ENCODE results near the gene WDR90. TPM values are rescaled to one million over a fixed set of nuclear protein-coding genes. Genes with fewer than 3 reads are reported as not detected.

WDR90 gene
- total and polyA plus RNA-seq, 3 experiments from 2014 or later, result 1.4 to 78.4 (median 69.6) TPM

DNA sequence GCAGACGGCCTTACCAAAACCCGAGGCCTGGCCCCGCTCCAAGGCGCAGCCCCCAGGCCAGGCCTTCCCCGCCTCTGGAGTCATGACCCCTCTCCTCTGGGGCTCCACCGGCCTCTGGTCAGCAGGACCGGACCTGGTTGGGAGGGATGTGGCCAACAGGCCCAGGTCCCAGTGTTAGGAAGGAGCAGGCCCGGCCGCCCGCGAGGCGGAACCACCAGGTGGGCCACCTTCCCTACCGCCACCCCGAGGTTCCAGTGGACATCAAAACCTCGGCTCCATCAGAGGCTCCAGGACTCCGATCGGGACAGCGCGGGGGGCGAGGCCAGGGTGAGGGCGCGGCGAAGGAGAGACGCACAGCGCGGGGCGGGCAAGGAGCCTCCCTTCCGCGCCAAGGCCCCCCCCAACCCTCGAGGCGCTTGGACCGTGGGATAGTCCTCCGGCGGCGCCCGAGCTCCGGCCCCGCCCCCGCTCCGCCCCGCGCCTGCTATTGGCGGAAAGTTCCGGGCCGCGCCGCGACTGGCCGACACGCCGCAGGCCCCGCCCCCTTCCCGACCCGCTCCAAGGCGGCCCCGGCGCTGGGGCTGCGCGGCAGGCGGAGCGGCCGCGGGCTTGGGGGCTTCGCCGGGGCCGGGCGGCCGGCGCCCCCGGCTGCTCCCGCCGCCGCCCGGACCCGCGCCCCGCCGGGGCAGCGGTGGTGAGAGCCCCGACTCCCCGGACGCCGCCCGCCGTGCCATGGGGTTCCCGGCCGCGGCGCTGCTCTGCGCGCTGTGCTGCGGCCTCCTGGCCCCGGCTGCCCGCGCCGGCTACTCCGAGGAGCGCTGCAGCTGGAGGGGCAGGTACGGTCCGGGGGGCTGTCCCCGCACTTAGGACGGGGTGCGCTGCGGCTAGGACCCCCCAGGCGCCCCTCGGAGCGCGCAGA is 65.7 kb downstream of the WDR90 start, which contains the start of gene METRN:
Gene METRN (plus strand): TSS at position 561 of the 919 bp plus-strand sequence. CDS start 172 bp downstream, at position 733.
- Histone ChIP-seq H3K9me3 (ENCODE audit: low read length) (no peaks in the 10 kb centered on the region), H3K4me3 (ENCODE audit: low read length) (no peak within 1 kb of the TSS), H3K27ac (ENCODE audit: low read depth, low read length) (no peak within 1 kb of the TSS), H3K4me1 (ENCODE audit: insufficient read depth, low read length) (peaks cover 14% of the 10 kb centered on the region), H3K27me3 (ENCODE audit: insufficient read depth, low read length, poor library complexity, severe bottlenecking) (peaks cover 13% of the 10 kb centered on the region), H3K36me3 (ENCODE audit: insufficient read depth, low read length) (no peaks in the 10 kb centered on the region)
- H3K36me3 Mint-ChIP-seq, result no peaks in the 10 kb centered on the region
- peaks cover 0 to 13% of the 10 kb centered on the region in 2 donors for H3K27me3 Mint-ChIP-seq
- H3K4me1 Mint-ChIP-seq, result peaks cover 11 to 25% (median 16%) of the 10 kb centered on the region in 3 donors
- H3K9me3 Mint-ChIP-seq, result no peaks in the 10 kb centered on the region
- peak within 1 kb of the TSS in 1 of 8 donors; percentile 54 for H3K27ac Mint-ChIP-seq
- peak within 1 kb of the TSS; percentile 56 to 88 (median 58) for H3K4me3 Mint-ChIP-seq
- POLR2A ChIA-PET, result interaction anchor here (0.6 to 5.9 kb wide), 7 partner anchors 11 to 74 kb away, joined by 3 to 53 read pairs (median 5); partner anchors contain the start of genes CCDC78, CHTF18, CIAO3 and HAGHL
- DNase-seq, result peak; percentile 84 to 90 (median 88)
- CTCF ChIA-PET, result interaction anchor here (5.6 to 22.8 kb wide), 3 partner anchors 8 to 71 kb away, joined by 59 to 332 read pairs (median 108); partner anchors contain the start of genes ANTKMT, CCDC78, CHTF18 and CIAO3

DNA sequence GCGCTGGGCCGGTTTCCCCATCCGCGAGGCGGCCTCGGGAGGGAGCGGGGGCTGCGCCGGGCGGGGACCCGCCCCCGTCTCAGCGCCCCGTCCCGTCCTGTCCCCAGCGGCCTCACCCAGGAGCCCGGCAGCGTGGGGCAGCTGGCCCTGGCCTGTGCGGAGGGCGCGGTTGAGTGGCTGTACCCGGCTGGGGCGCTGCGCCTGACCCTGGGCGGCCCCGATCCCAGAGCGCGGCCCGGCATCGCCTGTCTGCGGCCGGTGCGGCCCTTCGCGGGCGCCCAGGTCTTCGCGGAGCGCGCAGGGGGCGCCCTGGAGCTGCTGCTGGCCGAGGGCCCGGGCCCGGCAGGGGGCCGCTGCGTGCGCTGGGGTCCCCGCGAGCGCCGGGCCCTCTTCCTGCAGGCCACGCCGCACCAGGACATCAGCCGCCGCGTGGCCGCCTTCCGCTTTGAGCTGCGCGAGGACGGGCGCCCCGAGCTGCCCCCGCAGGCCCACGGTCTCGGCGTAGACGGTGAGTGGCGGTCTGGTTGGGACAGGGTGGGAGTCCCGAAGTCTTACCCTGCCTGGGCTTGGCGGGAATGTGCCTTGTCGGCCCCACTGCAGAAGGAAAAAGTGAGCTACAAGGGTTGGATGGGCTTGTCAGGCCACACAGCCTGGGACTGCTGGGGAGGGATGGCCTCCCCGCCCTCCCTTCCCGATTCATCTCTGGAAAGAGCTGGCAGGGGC is 66.5 kb downstream of the WDR90 start:
- Histone ChIP-seq H3K36me3 (ENCODE audit: insufficient read depth, low read length) (no peaks in the 10 kb centered on the region), H3K27me3 (ENCODE audit: insufficient read depth, low read length, poor library complexity, severe bottlenecking) (peaks cover 5% of the 10 kb centered on the region), H3K9me3 (ENCODE audit: low read length) (no peaks in the 10 kb centered on the region), H3K4me1 (ENCODE audit: insufficient read depth, low read length) (peaks cover 22% of the 10 kb centered on the region), H3K27ac (ENCODE audit: low read depth, low read length) (no peak overlapping the region), H3K4me3 (ENCODE audit: low read length) (no peak overlapping the region)
- peaks cover 15 to 32% (median 23%) of the 10 kb centered on the region in 3 donors for H3K4me1 Mint-ChIP-seq
- peak overlapping the region; percentile 30 to 88 (median 58) for H3K4me3 Mint-ChIP-seq
- DNase-seq, result no peak
- H3K27ac Mint-ChIP-seq, result peak overlapping the region in 1 of 8 donors; percentile 30
- no peaks in the 10 kb centered on the region for H3K36me3 Mint-ChIP-seq
- H3K9me3 Mint-ChIP-seq, result no peaks in the 10 kb centered on the region
- ChIA-PET CTCF (interaction anchor here (0.6 to 22.8 kb wide), 5 partner anchors 7 to 314 kb away, joined by 3 to 332 read pairs (median 59); partner anchors contain the start of genes ANTKMT, CCDC78, CHTF18 and CIAO3), POLR2A (interaction anchor here (0.8 to 5.9 kb wide), 9 partner anchors 11 to 73 kb away, joined by 3 to 53 read pairs (median 5); partner anchors contain the start of genes CCDC78, CHTF18, CIAO3 and HAGHL)
- H3K27me3 Mint-ChIP-seq, result peaks cover 0 to 7% of the 10 kb centered on the region in 2 donors

DNA sequence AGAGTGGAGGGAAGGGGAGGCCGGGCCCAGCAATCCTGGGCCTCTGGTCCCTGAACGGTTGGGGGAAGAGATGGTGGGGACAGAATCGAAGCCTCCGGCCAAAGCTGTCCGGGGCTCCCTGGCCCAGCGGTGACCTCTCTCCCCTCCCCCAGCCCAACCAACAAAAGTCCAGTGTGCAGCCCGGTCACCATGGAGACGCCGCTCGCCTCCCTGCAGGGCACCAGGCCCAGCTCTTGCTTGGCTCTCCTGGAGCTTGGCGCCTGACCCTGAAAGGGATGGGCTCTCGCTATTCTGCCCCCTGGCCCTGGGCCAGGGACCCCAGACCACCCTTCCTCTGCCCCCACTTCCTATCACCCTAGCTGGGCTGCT is 67.0 kb downstream of the WDR90 start:
- Mint-ChIP-seq H3K9me3 (no peaks in the 10 kb centered on the region), H3K4me1 (peaks cover 15 to 32% (median 23%) of the 10 kb centered on the region in 3 donors), H3K36me3 (no peaks in the 10 kb centered on the region), H3K27ac (peak overlapping the region in 4 of 8 donors; percentile 30 to 70 (median 57)), H3K4me3 (peak overlapping the region; percentile 40 to 88 (median 61)), H3K27me3 (peaks cover 0 to 5% of the 10 kb centered on the region in 2 donors)
- H3K4me3 ChIP-seq (ENCODE audit: low read length), result no peak overlapping the region
- no peak overlapping the region for H3K27ac ChIP-seq (ENCODE audit: low read depth, low read length)
- H3K4me1 ChIP-seq (ENCODE audit: insufficient read depth, low read length), result peaks cover 22% of the 10 kb centered on the region
- DNase-seq, result no peak
- no peaks in the 10 kb centered on the region for H3K36me3 ChIP-seq (ENCODE audit: insufficient read depth, low read length)
- H3K27me3 ChIP-seq (ENCODE audit: insufficient read depth, low read length, poor library complexity, severe bottlenecking), result peaks cover 3% of the 10 kb centered on the region
- no peaks in the 10 kb centered on the region for H3K9me3 ChIP-seq (ENCODE audit: low read length)
- ChIA-PET POLR2A (interaction anchor here (0.8 to 5.9 kb wide), 5 partner anchors 10 to 21 kb away, joined by 3 to 53 read pairs (median 4); partner anchors contain the start of genes CCDC78 and HAGHL), CTCF (interaction anchor here (0.6 to 22.8 kb wide), 5 partner anchors 7 to 315 kb away, joined by 3 to 332 read pairs (median 59); partner anchors contain the start of genes ANTKMT, CCDC78, CHTF18 and CIAO3)

DNA sequence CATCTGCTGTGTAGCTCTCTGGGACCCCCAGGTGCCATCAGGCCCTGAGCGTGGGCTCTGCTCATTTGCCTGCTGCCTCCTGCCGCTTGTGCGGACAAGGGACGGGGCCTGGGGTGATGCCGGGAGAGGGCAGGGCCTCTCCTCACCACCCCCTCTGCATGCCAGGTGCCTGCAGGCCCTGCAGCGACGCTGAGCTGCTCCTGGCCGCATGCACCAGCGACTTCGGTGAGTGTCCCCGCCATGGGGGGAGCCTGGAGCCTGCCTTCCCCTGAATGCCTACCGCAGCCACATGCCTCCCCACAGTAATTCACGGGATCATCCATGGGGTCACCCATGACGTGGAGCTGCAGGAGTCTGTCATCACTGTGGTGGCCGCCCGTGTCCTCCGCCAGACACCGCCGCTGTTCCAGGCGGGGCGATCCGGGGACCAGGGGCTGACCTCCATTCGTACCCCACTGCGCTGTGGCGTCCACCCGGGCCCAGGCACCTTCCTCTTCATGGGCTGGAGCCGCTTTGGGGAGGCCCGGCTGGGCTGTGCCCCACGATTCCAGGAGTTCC is 67.7 kb downstream of the WDR90 start:
- H3K27ac Mint-ChIP-seq, result peak overlapping the region in 3 of 8 donors; percentile 26 to 70 (median 30)
- H3K27me3 ChIP-seq (ENCODE audit: insufficient read depth, low read length, poor library complexity, severe bottlenecking), result no peaks in the 10 kb centered on the region
- peaks cover 0 to 3% of the 10 kb centered on the region in 2 donors for H3K27me3 Mint-ChIP-seq
- no peaks in the 10 kb centered on the region for H3K36me3 ChIP-seq (ENCODE audit: insufficient read depth, low read length)
- no peaks in the 10 kb centered on the region for H3K9me3 ChIP-seq (ENCODE audit: low read length)
- no peaks in the 10 kb centered on the region for H3K36me3 Mint-ChIP-seq
- peaks cover 15 to 32% (median 23%) of the 10 kb centered on the region in 3 donors for H3K4me1 Mint-ChIP-seq
- no peaks in the 10 kb centered on the region for H3K9me3 Mint-ChIP-seq
- H3K4me1 ChIP-seq (ENCODE audit: insufficient read depth, low read length), result peaks cover 27% of the 10 kb centered on the region
- H3K27ac ChIP-seq (ENCODE audit: low read depth, low read length), result no peak overlapping the region
- ChIA-PET POLR2A (interaction anchor here (1.0 to 5.9 kb wide), 2 partner anchors 9 to 13 kb away, joined by 3 to 53 read pairs; partner anchors contain the start of genes CCDC78 and HAGHL), CTCF (interaction anchor here (1.0 to 22.8 kb wide), 4 partner anchors 6 to 69 kb away, joined by 3 to 332 read pairs (median 84); partner anchors contain the start of genes ANTKMT, CCDC78, CHTF18 and CIAO3)
- H3K4me3 ChIP-seq (ENCODE audit: low read length), result no peak overlapping the region
- DNase-seq, result no peak
- H3K4me3 Mint-ChIP-seq, result peak overlapping the region in 5 of 7 donors; percentile 40 to 88 (median 61)

Other genes starting within 250 kb of the WDR90 start
- 1 to 10 TPM; 6.8 to 7.9 TPM for gene DECR2, start 247.5 kb upstream of the WDR90 start, total RNA-seq
- 3.9 TPM for gene DECR2, start 247.5 kb upstream of the WDR90 start, polyA plus RNA-seq
- gene RAB11FIP3, start 223.7 kb upstream of the WDR90 start, total RNA-seq, result 10 to 100 TPM; 30.0 to 32.8 TPM
- gene RAB11FIP3, start 223.7 kb upstream of the WDR90 start, polyA plus RNA-seq, result 4.4 TPM
- 10 to 100 TPM; 91.9 to 98.6 TPM for gene CAPN15, start 121.7 kb upstream of the WDR90 start, total RNA-seq
- 15.5 TPM for gene CAPN15, start 121.7 kb upstream of the WDR90 start, polyA plus RNA-seq
- gene PRR35, start 89.0 kb upstream of the WDR90 start, total RNA-seq, result not detected
- not detected for gene PRR35, start 89.0 kb upstream of the WDR90 start, polyA plus RNA-seq
- under 1 TPM; 0.55 to 0.59 TPM for gene NHLRC4, start 82.4 kb upstream of the WDR90 start, total RNA-seq
- gene NHLRC4, start 82.4 kb upstream of the WDR90 start, polyA plus RNA-seq, result 1.6 TPM
- 10 to 100 TPM; 47.4 to 50.1 TPM for gene PIGQ, start 79.4 kb upstream of the WDR90 start, total RNA-seq
- 14.0 TPM for gene PIGQ, start 79.4 kb upstream of the WDR90 start, polyA plus RNA-seq
- gene RAB40C, start 59.3 kb upstream of the WDR90 start, total RNA-seq, result 10 to 100 TPM; 12.3 to 13.3 TPM
- 22.8 TPM for gene RAB40C, start 59.3 kb upstream of the WDR90 start, polyA plus RNA-seq
- gene WFIKKN1, start 18.4 kb upstream of the WDR90 start, total RNA-seq, result under 1 TPM; 0.11 to 0.22 TPM
- 0.09 TPM for gene WFIKKN1, start 18.4 kb upstream of the WDR90 start, polyA plus RNA-seq
- 100 to 1,000 TPM; 129 TPM for gene METTL26, start 13.1 kb upstream of the WDR90 start, total RNA-seq
- gene METTL26, start 13.1 kb upstream of the WDR90 start, polyA plus RNA-seq, result 97.4 TPM
- 10 to 100 TPM; 59.3 to 64.8 TPM for gene MCRIP2, start 7.5 kb upstream of the WDR90 start, total RNA-seq
- gene MCRIP2, start 7.5 kb upstream of the WDR90 start, polyA plus RNA-seq, result 24.9 TPM
- gene RHOT2, start 18.8 kb downstream of the WDR90 start, total RNA-seq, result 100 to 1,000 TPM; 140 to 151 TPM
- gene RHOT2, start 18.8 kb downstream of the WDR90 start, polyA plus RNA-seq, result 49.6 TPM
- under 1 TPM; 0.33 to 0.44 TPM for gene RHBDL1, start 26.3 kb downstream of the WDR90 start, total RNA-seq
- gene RHBDL1, start 26.3 kb downstream of the WDR90 start, polyA plus RNA-seq, result 0.29 TPM
- 100 to 1,000 TPM; 111 to 124 TPM for gene STUB1, start 31.0 kb downstream of the WDR90 start, total RNA-seq
- 161 TPM for gene STUB1, start 31.0 kb downstream of the WDR90 start, polyA plus RNA-seq
- 10 to 100 TPM; 53.0 to 55.9 TPM for gene JMJD8, start 35.0 kb downstream of the WDR90 start, total RNA-seq
- gene JMJD8, start 35.0 kb downstream of the WDR90 start, polyA plus RNA-seq, result 56.6 TPM
- 10 to 100 TPM; 23.9 to 25.2 TPM for gene WDR24, start 41.0 kb downstream of the WDR90 start, total RNA-seq
- 15.4 TPM for gene WDR24, start 41.0 kb downstream of the WDR90 start, polyA plus RNA-seq
- gene FBXL16, start 56.4 kb downstream of the WDR90 start, total RNA-seq, result 10 to 100 TPM in 1 of 2 experiments, 1 to 10 TPM in 1; 7.6 to 11.1 TPM
- gene FBXL16, start 56.4 kb downstream of the WDR90 start, polyA plus RNA-seq, result 16.9 TPM
- 10 to 100 TPM; 34.8 to 38.2 TPM for gene METRN, start 65.8 kb downstream of the WDR90 start, total RNA-seq
- gene METRN, start 65.8 kb downstream of the WDR90 start, polyA plus RNA-seq, result 50.3 TPM
- 10 to 100 TPM; 64.2 to 72.0 TPM for gene ANTKMT, start 71.8 kb downstream of the WDR90 start, total RNA-seq
- 127 TPM for gene ANTKMT, start 71.8 kb downstream of the WDR90 start, polyA plus RNA-seq
- 1 to 10 TPM; 9.8 to 9.9 TPM for gene CCDC78, start 77.1 kb downstream of the WDR90 start, total RNA-seq
- 0.53 TPM for gene CCDC78, start 77.1 kb downstream of the WDR90 start, polyA plus RNA-seq
- gene HAGHL, start 77.7 kb downstream of the WDR90 start, total RNA-seq, result 10 to 100 TPM; 31.5 to 35.6 TPM
- gene HAGHL, start 77.7 kb downstream of the WDR90 start, polyA plus RNA-seq, result 10.7 TPM
- gene CIAO3, start 91.6 kb downstream of the WDR90 start, total RNA-seq, result 10 to 100 TPM; 34.8 to 37.9 TPM
- 23.1 TPM for gene CIAO3, start 91.6 kb downstream of the WDR90 start, polyA plus RNA-seq
- not detected for gene MSLN, start 111.4 kb downstream of the WDR90 start, total RNA-seq
- not detected for gene MSLN, start 111.4 kb downstream of the WDR90 start, polyA plus RNA-seq
- gene RPUSD1, start 139.0 kb downstream of the WDR90 start, total RNA-seq, result 10 to 100 TPM; 40.2 to 44.5 TPM
- gene RPUSD1, start 139.0 kb downstream of the WDR90 start, polyA plus RNA-seq, result 34.2 TPM
- gene CHTF18, start 139.3 kb downstream of the WDR90 start, total RNA-seq, result 100 to 1,000 TPM; 121 to 122 TPM
- 3.7 TPM for gene CHTF18, start 139.3 kb downstream of the WDR90 start, polyA plus RNA-seq
- not detected for gene GNG13, start 151.4 kb downstream of the WDR90 start, total RNA-seq
- gene GNG13, start 151.4 kb downstream of the WDR90 start, polyA plus RNA-seq, result not detected